Uterus (tissue), 4 donors: ENCODE measurements around the gene VGF. TPM values are rescaled to one million over a fixed set of nuclear protein-coding genes. Genes with fewer than 3 reads are reported as not detected.
A peak's percentile ranks its signal among the peaks of the same experiment; 100 is the strongest.

Experiments
- DNase-seq, 2 donors: peaks; one replicate each; pipeline ENCODE4 v3.0.0-alpha.2; 2019 to 2020
- H3K27ac ChIP-seq, 2 donors: fragments of 200-600 bp; sonication (generic); 1 replicate in 1 of 2; 2 replicates in 1 of 2; pipeline ENCODE4 v1.5.1; 2016 to 2018
- H3K27me3 ChIP-seq, 2 donors: fragments of 200-600 bp; sonication (generic); one replicate each; pipeline ENCODE4 v1.5.1; 2018 to 2019; ENCODE audit warnings: control low read depth in 1 of 2
- H3K36me3 ChIP-seq, 2 donors: fragments of 200-600 bp; sonication (generic); one replicate each; pipeline ENCODE4 v1.5.1; 2019; ENCODE audit warnings: control low read depth in 1 of 2
- H3K4me1 ChIP-seq, 2 donors: fragments of 200-600 bp; sonication (generic); one replicate each; pipeline ENCODE4 v1.5.1; 2018 to 2019; ENCODE audit warnings: control low read depth in 1 of 2
- H3K4me3 ChIP-seq, 2 donors: fragments of 200-600 bp; sonication (generic); 1 replicate in 1 of 2; 2 replicates in 1 of 2; pipeline ENCODE4 v1.5.1; 2018 to 2019; ENCODE audit warnings: mild to moderate bottlenecking in 1 of 2
- H3K9me3 ChIP-seq, 2 donors: fragments of 200-600 bp; sonication (generic); one replicate each; pipeline ENCODE4 v1.5.1; 2019; ENCODE audit warnings: control low read depth in 1 of 2
- CTCF ChIP-seq, 4 experiments: fragments of 200-600 bp in 2 of 4; fragments of 450-650 bp in 2 of 4; sonication (generic) in 2 of 4; IDR thresholded peaks; one replicate each; pipeline ENCODE4 v1.5.1; 2016 to 2019; ENCODE audit warnings: antibody characterized with exemption in 4 of 4, mild to moderate bottlenecking in 2 of 4, moderate library complexity in 1 of 4
- POLR2A ChIP-seq, 2 donors: fragments of 450-650 bp; IDR thresholded peaks; one replicate each; pipeline ENCODE4 v1.6.1; 2016; ENCODE audit warnings: antibody characterized with exemption in 2 of 2, mild to moderate bottlenecking in 1 of 2, moderate library complexity in 1 of 2
- intact Hi-C: fragments of 100-400 bp; cut with DNase I; formaldehyde crosslinking; loops from one replicate; pipeline ENCODE4 v1.15.1; 2023; ENCODE audit warnings: low total_unique reads
- total RNA-seq, 4 donors: library from RNA; depleted of rRNA in 3 of 4; stranded (reverse); fragments of >200 nt in 3 of 4; gene quantifications; one replicate each; pipeline versions ENCODE4 v1.1.0 to v1.2.4, GENCODE V29; 2014 to 2023
- donor health status: DM: yes; HTN: yes; CAD: no.

VGF gene
- total RNA-seq, 4 donors from 2014 or later = 0.14 TPM; not detected in 3

- H3K36me3 ChIP-seq = no peaks in the 10 kb centered on the region
- H3K9me3 ChIP-seq = no peaks in the 10 kb centered on the region
- H3K4me1 ChIP-seq = peaks cover 0 to 23% of the 10 kb centered on the region in 2 donors
- H3K27me3 ChIP-seq = peaks cover 29 to 83% of the 10 kb centered on the region in 2 donors
- no peak for TF ChIP-seq POLR2A (IDR thresholded peaks at IDR 0.05)
- TF ChIP-seq CTCF (IDR thresholded peaks at IDR 0.05) = no peak
- no peak overlapping the region for H3K4me3 ChIP-seq
- no peak for DNase-seq
- intact Hi-C loops = no loop called here
- no peak overlapping the region for H3K27ac ChIP-seq
These were observed 10.3 kb upstream of the VGF start for GRCh38 chr7:101175664-101176063.

GRCh38 chr7:101174322-101174854, 9.0 kb upstream of the VGF start:
- intact Hi-C loops = no loop called here
- Histone ChIP-seq H3K36me3 (no peaks in the 10 kb centered on the region), H3K4me1 (peaks cover 0 to 17% of the 10 kb centered on the region in 2 donors), H3K27me3 (peaks cover 36 to 84% of the 10 kb centered on the region in 2 donors), H3K4me3 (no peak overlapping the region), H3K9me3 (no peaks in the 10 kb centered on the region), H3K27ac (no peak overlapping the region)
- TF ChIP-seq CTCF (IDR thresholded peaks at IDR 0.05) (no peak), POLR2A (IDR thresholded peaks at IDR 0.05) (no peak)
- no peak for DNase-seq

GRCh38 chr7:101173752-101174244, 8.4 kb upstream of the VGF start:
- intact Hi-C loops = no loop called here
- no peak for TF ChIP-seq CTCF (IDR thresholded peaks at IDR 0.05)
- TF ChIP-seq POLR2A (IDR thresholded peaks at IDR 0.05) = no peak
- no peak overlapping the region for H3K4me3 ChIP-seq
- DNase-seq = no peak
- peaks cover 0 to 17% of the 10 kb centered on the region in 2 donors for H3K4me1 ChIP-seq
- no peaks in the 10 kb centered on the region for H3K9me3 ChIP-seq
- no peaks in the 10 kb centered on the region for H3K36me3 ChIP-seq
- H3K27me3 ChIP-seq = peaks cover 38 to 84% of the 10 kb centered on the region in 2 donors
- H3K27ac ChIP-seq = no peak overlapping the region

GRCh38 chr7:101172854-101173751, 7.7 kb upstream of the VGF start:
- H3K9me3 ChIP-seq = no peaks in the 10 kb centered on the region
- no peak overlapping the region for H3K27ac ChIP-seq
- peaks cover 0 to 17% of the 10 kb centered on the region in 2 donors for H3K4me1 ChIP-seq
- H3K27me3 ChIP-seq = peaks cover 38 to 80% of the 10 kb centered on the region in 2 donors
- TF ChIP-seq POLR2A (IDR thresholded peaks at IDR 0.05) (no peak), CTCF (IDR thresholded peaks at IDR 0.05) (no peak)
- no peak overlapping the region for H3K4me3 ChIP-seq
- DNase-seq = peak in 1 of 2 donors; percentile 58
- intact Hi-C loops = no loop called here
- no peaks in the 10 kb centered on the region for H3K36me3 ChIP-seq
